ENCODE data around the gene BEND6.
"Not testable (repeated sequence)": the region's sequence is repeated elsewhere in the genome, so short reads cannot be mapped to it uniquely, and the experiment has no call there.

The BEND6 gene

GRCh38 chr6:56963043-56963442 lies 8.1 kb downstream of the BEND6 start:
- no peak overlapping the region for H3K4me3 ChIP-seq (ENCODE audit: low read length)
- no peak for DNase-seq (ENCODE audit: low read depth, low spot score)

DNA sequence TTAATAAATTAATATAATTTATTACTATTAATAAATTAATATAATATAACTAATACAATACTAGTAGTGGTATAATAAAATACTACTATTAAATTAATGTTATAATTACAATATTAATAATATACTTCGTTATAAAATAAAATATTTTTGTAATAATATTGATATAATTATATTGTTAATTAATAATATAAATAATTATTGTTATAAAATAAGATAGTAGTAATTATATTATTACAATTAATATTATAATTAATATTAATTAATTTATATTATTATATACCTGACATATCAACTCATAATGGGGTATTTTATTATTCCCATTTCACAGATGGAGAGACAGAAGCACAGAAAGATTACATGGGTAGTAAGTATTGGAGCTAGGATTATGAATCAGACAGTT lies 8.9 kb downstream of the BEND6 start:
- no peak for DNase-seq (ENCODE audit: low read depth, low spot score)

DNA sequence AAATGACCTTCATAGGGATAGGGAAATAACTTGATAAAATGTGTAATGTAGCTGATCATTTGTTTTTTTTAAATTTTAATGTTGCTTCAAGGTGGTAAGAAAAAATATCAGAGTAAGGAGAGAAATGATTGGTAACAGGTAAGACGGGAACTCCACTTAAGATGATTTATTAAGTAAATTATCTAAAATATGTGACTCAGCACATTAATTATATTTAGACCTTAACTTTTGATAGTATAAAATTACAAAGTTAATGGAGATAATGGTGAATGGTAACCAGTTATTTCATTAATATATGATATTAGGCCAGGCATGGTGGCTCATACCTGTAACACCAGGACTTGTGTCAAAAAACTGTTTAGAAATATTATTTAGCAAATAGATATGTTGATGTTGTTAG lies 10.2 kb downstream of the BEND6 start:
- no peak overlapping the region for H3K4me3 ChIP-seq (ENCODE audit: low read length)
- DNase-seq (ENCODE audit: low read depth, low spot score), result no peak

More for the DNA sequence above, 8.9 kb downstream of the BEND6 start:
- no peak overlapping the region for H3K4me3 ChIP-seq (ENCODE audit: low read length)

GRCh38 chr6:56970849-56971248 lies 15.9 kb downstream of the BEND6 start:
- H3K4me3 ChIP-seq (ENCODE audit: low read length), result no peak overlapping the region
- DNase-seq (ENCODE audit: low read depth, low spot score), result no peak

DNA sequence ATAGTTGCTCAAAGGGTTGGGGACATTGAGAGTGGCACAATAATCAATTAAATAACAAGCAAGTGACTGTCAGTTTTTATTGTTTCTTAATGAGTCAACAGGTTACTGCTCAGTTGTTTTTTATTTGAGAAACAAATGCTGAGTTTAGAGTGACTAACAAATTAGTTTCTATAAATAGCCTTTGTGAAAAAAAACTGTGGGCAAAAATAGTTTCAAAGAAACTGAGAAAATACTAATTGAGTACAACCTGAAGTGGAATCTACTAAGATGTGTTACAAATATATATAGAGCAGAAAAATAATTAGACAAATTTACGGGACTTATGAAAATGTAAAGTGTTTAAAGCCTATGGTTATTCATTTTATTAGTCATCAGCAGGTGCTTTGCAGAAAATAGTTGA lies 22.3 kb downstream of the BEND6 start:
- no peak overlapping the region for H3K4me3 ChIP-seq (ENCODE audit: low read length)
- no peak for DNase-seq (ENCODE audit: low read depth, low spot score)

GRCh38 chr6:56978530-56978929 lies 23.6 kb downstream of the BEND6 start:
- no peak overlapping the region for H3K4me3 ChIP-seq (ENCODE audit: low read length)

DNA sequence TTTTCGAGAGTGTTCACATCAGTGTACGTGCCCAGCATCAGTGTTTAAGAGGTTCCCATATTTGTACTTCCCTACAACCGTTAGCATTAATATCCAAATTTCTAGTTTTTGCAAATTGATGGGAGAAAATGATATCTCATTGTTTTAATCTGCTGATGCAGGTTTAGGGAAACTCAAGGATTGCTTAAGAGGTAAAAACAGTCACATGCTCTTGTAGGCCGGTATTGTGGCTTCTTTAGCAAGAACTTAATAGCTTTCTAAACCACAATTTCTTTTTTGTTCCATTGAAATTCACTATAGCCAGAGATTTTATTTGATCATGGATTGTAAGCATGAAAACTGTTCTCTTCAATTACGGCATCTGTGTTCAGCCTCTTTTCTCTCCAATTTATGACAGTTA lies 29.5 kb downstream of the BEND6 start:
- no peak overlapping the region for H3K4me3 ChIP-seq (ENCODE audit: low read length)
- DNase-seq (ENCODE audit: low read depth, low spot score), result peak; percentile 15

More at GRCh38 chr6:56978530-56978929, 23.6 kb downstream of the BEND6 start:
- DNase-seq (ENCODE audit: low read depth, low spot score), result no peak

- no peak overlapping the region for H3K4me3 ChIP-seq (ENCODE audit: low read length)
- no peak for DNase-seq (ENCODE audit: low read depth, low spot score)
Measured at GRCh38 chr6:56984884-56985283, 30.0 kb downstream of the BEND6 start.

GRCh38 chr6:56986611-56987010 lies 31.7 kb downstream of the BEND6 start:
- no peak for DNase-seq (ENCODE audit: low read depth, low spot score)
- H3K4me3 ChIP-seq (ENCODE audit: low read length), result no peak overlapping the region

DNA sequence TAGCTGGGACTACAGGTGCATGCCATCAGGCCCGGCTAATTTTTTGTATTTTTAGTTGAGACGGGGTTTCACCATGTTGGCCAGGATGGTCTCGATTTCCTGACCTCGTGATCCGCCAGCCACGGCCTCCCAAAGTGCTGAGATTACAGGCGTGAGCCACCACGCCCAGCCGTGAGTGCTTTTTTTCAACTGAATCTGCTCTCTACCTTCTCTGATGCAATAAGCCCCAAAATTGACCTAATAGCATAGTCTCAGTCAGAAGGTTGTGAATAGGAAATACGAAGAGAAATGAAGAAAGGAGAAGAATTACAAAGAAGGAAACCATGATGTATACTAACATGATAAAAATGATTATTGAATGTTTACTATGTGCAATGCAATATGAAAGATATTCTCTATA lies 33.2 kb downstream of the BEND6 start:
- no peak overlapping the region for H3K4me3 ChIP-seq (ENCODE audit: low read length)
- DNase-seq (ENCODE audit: low read depth, low spot score), result no peak

DNA sequence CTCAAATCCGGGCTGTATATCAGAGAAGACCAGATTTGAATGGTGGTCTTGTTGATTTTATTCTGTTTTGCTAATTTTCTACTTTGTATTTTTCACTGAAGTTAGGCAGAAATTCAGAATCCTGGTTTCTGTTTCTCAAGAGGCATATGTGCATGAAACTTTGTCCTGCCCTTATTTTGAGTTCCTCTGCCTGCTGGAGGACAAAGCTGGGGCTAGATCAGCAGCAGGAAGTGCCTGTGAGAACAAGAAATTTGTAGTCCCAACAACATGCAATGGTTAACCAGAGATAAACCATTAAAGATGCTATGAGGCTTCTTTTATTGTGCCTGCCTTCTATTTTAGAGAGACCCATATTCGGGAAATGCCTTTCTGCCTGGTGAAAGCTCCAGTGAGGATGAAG lies 37.1 kb downstream of the BEND6 start:
- no peak overlapping the region for H3K4me3 ChIP-seq (ENCODE audit: low read length)
- DNase-seq (ENCODE audit: low read depth, low spot score), result no peak

DNA sequence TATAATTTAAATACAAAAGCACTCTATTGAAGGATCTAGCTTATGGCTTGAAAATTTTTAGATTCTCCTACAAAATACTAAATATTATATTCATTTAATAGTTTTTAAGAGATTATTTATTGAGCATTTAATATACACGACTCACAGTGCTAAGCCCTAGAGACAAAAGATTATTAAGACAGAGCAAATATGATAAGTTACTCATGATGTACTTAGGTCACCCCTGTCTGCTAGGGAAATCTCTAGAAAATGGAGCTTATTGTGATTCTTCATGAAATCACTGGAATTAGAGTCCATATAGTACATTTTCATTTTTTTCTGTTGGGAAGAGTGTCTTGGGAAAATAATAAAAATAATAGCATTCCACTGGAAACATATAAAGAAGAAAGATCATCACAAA lies 37.8 kb downstream of the BEND6 start:
- no peak for DNase-seq (ENCODE audit: low read depth, low spot score)
- no peak overlapping the region for H3K4me3 ChIP-seq (ENCODE audit: low read length)

DNA sequence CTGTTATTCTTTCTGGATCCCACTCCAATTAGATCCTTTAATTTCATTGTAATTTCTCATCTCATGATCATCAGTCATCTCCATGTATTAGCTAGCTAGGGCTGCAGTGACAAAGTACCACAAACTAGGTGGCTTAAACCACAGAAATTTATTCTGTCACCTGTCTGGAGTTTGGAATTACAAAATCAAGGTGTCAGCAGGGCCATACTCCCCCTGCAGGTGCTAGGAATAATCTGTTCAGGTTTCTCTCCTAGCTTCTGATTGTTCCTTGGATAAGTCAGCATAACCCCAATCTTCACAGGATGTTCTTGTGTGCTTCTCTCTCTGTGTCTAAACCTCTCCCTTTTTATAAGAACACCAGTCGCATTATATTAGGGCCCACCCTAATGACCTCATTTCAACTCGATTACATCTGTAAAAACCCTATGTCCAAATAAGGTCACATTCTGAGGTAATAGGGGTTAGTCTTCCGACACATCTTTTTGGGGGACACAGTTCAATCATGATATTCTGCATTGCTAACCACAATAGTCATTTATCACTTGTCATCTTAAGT lies 40.5 kb downstream of the BEND6 start:
- DNase-seq (ENCODE audit: low read depth, low spot score), result no peak
- H3K4me3 ChIP-seq (ENCODE audit: low read length), result no peak overlapping the region

GRCh38 chr6:56996401-56996800 lies 41.5 kb downstream of the BEND6 start:
- no peak overlapping the region for H3K4me3 ChIP-seq (ENCODE audit: low read length)
- DNase-seq (ENCODE audit: low read depth, low spot score), result no peak

GRCh38 chr6:56999049-56999448 lies 44.1 kb downstream of the BEND6 start:
- H3K4me3 ChIP-seq (ENCODE audit: low read length), result no peak overlapping the region
- DNase-seq (ENCODE audit: low read depth, low spot score), result no peak

DNA sequence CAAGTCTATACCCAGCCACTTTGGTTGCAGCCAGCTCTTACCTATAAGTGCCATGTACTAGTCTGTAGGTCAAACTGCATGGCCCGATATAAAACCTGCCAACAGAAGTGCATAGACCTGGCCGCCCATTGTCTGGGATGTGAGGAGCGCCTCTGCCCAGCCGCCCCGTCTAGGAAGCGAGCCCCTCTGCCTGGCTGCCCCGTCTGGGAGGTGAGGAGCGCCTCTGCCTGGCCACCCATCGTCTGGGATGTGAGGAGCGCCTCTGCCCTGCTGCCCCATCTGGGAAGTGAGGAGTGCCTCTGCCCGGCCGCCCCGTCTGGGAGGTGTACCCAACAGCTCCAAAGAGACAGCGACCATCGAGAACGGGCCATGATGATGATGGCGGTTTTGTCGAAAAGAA lies 44.8 kb downstream of the BEND6 start:
- DNase-seq (ENCODE audit: low read depth, low spot score); H3K4me3 ChIP-seq (ENCODE audit: low read length): not testable (repeated sequence)

DNA sequence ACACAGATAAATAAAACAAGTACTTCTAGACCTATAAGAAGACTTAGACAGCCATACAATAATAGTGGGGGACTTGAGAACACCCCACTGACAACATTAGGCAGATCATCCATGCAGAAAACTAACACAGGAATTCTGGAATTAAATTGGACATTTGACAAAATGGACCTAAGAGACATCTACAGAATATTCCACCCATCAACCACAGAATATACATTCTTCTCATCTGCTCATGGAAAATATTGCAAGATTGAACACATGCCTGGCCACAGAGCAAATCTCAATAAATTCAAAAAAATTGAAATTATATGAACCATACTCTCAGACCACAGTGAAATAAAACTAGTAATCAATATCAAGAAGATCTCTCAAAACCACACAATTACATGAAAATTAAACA lies 47.3 kb downstream of the BEND6 start:
- no peak for DNase-seq (ENCODE audit: low read depth, low spot score)
- no peak overlapping the region for H3K4me3 ChIP-seq (ENCODE audit: low read length)

- DNase-seq (ENCODE audit: low read depth, low spot score), result no peak
Measured at GRCh38 chr6:57004292-57004691, 49.4 kb downstream of the BEND6 start.

DNA sequence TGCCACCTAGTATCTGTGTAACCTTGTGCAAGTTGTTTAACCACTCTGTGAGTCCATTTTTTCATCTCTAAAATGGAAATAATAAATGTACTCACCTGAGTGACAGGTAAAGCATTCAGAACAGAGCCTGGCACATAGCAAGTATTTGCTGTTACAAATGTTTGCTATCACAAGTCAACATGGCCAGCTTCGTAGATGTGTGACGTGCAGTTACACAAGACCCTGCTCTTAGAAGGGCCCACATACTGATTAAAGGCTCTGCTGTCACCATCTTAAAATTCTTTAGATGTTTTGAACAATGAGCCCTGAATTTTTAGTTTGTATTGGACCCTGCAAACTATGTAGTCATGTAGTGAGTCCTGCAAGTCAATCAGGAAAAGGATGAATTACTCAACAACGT lies 51.2 kb downstream of the BEND6 start:
- DNase-seq (ENCODE audit: low read depth, low spot score), result no peak
- H3K4me3 ChIP-seq (ENCODE audit: low read length), result no peak overlapping the region

More at GRCh38 chr6:57004292-57004691, 49.4 kb downstream of the BEND6 start:
- H3K4me3 ChIP-seq (ENCODE audit: low read length), result no peak overlapping the region

- DNase-seq (ENCODE audit: low read depth, low spot score); H3K4me3 ChIP-seq (ENCODE audit: low read length): not testable (repeated sequence)
Measured at GRCh38 chr6:57008069-57008468, 53.2 kb downstream of the BEND6 start.

- DNase-seq (ENCODE audit: low read depth, low spot score), result no peak
- H3K4me3 ChIP-seq (ENCODE audit: low read length), result no peak overlapping the region
Measured at GRCh38 chr6:57013521-57013926, 58.6 kb downstream of the BEND6 start.

GRCh38 chr6:57017069-57017468 lies 62.2 kb downstream of the BEND6 start:
- H3K4me3 ChIP-seq (ENCODE audit: low read length), result no peak overlapping the region
- DNase-seq (ENCODE audit: low read depth, low spot score), result no peak

Data from Jurkat, Clone E6-1 (cell line).